Suprapubic skin (tissue), 4 donors: ENCODE measurements around the gene CSPG5.

ENCODE experiments used
- CTCF ChIP-seq, 2 donors: fragments of 200-600 bp in 1 of 2; fragments of 450-650 bp in 1 of 2; sonication (generic) in 1 of 2; IDR thresholded peaks; one replicate each; pipeline ENCODE4 v1.5.1; 2016 to 2019; ENCODE audit warnings: antibody characterized with exemption in 2 of 2, mild to moderate bottlenecking in 1 of 2, moderate library complexity in 1 of 2
- EP300 ChIP-seq: sonication (generic); formaldehyde crosslinking; IDR thresholded peaks from one replicate; pipeline ENCODE4 v1.6.1; 2017; ENCODE audit warnings: antibody characterized with exemption
- POLR2A ChIP-seq, 2 donors: fragments of 450-650 bp; IDR thresholded peaks; one replicate each; pipeline ENCODE4 v1.6.1; 2017; ENCODE audit warnings: antibody characterized with exemption in 2 of 2, mild to moderate bottlenecking in 2 of 2, moderate library complexity in 2 of 2
- POLR2AphosphoS5 ChIP-seq, 3 donors: sonication (generic); formaldehyde crosslinking; IDR thresholded peaks; one replicate each; pipeline ENCODE4 v1.6.1; 2017; ENCODE audit warnings: antibody characterized with exemption in 3 of 3

- TF ChIP-seq CTCF (IDR thresholded peaks at IDR 0.05) (no peak), EP300 (no peak), POLR2AphosphoS5 (IDR thresholded peaks at IDR 0.05) (no peak), POLR2A (IDR thresholded peaks at IDR 0.05) (no peak)
Measured at GRCh38 chr3:47533481-47533880, 45.2 kb downstream of the CSPG5 start.
